Measurements from ENCODE around the gene CNTN4.

DNA sequence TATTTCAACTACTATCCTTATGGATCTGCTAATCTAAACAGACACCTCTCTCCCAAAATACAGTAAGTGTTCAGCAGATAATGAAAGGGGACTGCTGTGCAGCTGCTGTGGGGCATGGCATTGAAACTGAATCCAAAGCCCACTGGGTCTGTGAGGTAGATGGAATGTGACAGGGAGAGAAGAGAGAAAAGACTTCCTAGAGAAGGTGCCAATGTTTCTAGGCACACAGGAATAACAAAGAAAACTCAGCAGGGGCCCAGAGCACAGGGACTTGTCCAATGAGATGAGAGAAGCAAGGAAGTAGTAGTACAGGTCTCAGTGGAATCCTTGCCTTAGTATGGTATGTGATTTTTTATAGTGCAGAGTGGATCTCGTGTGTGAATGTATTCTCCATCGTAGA, 553.7 kb downstream of the CNTN4 start:
- TF ChIP-seq POLR2AphosphoS5 (IDR thresholded peaks at IDR 0.05; ENCODE audit: insufficient read depth in 1 of 2, low read depth in 1 of 2) (no peak), POLR2A (IDR thresholded peaks at IDR 0.05) (no peak)

All from vagina (tissue), 2 donors.